ENCODE measurements around the gene MYOT.

MYOT gene

DNA sequence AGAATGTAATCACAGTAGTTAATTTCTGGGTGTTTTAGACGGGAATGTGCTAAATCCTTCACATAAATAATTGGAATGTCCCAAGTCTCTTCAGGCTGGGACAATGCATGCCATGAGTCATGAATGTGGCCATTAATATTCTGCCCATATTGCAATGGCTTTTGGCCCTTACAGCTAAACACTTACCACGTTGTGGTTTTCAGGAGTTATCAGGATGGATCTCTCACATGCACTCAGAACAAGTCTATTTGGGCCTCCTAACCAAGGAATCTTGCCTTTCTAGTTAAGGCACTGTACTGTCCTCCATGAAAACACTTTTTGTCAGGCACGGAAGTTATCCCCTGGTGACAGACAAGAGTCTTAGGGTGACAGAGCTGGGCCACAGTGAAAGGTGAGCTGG is 54.3 kb downstream of the MYOT start:
- no peaks in the 10 kb centered on the region for H3K4me1 ChIP-seq
- no peaks in the 10 kb centered on the region for H3K27me3 ChIP-seq (ENCODE audit: control insufficient read depth, insufficient read depth, low read length)
- TF ChIP-seq, protein P1, sequence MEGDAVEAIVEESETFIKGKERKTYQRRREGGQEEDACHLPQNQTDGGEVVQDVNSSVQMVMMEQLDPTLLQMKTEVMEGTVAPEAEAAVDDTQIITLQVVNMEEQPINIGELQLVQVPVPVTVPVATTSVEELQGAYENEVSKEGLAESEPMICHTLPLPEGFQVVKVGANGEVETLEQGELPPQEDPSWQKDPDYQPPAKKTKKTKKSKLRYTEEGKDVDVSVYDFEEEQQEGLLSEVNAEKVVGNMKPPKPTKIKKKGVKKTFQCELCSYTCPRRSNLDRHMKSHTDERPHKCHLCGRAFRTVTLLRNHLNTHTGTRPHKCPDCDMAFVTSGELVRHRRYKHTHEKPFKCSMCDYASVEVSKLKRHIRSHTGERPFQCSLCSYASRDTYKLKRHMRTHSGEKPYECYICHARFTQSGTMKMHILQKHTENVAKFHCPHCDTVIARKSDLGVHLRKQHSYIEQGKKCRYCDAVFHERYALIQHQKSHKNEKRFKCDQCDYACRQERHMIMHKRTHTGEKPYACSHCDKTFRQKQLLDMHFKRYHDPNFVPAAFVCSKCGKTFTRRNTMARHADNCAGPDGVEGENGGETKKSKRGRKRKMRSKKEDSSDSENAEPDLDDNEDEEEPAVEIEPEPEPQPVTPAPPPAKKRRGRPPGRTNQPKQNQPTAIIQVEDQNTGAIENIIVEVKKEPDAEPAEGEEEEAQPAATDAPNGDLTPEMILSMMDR (IDR thresholded peaks at IDR 0.05) = no peak
- no peaks in the 10 kb centered on the region for H3K79me2 ChIP-seq
- no peak overlapping the region for H3K27ac ChIP-seq
- no peaks in the 10 kb centered on the region for H3K9me3 ChIP-seq (ENCODE audit: control insufficient read depth, low read length)
- no peak overlapping the region for H3K4me3 ChIP-seq (ENCODE audit: low read depth, low read length)
- H3K9ac ChIP-seq = no peak overlapping the region
- H3K4me2 ChIP-seq (ENCODE audit: low read length) = no peak overlapping the region
- H2AFZ ChIP-seq = no peak overlapping the region
- no peaks in the 10 kb centered on the region for H3K36me3 ChIP-seq (ENCODE audit: control insufficient read depth, insufficient read depth, low read length)

DNA sequence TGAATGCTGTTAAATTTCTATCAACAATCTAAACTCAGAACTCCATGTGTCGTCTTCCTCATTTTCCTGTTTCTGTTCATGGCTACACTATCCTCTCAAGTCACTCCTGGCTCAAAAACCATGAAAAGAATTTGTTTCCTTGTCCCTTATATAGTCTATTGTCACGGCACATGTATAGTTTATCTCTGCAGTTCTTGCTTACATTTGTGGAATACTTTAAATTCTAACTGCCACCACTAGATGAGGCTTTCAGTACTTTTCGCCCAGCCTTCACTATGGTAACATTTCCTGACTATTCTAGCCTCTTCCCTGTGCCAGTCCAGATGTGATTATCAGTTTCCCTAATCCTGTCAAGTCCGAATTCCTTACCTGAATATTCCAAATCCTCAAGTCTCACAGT is 56.2 kb downstream of the MYOT start:
- Histone ChIP-seq H3K27me3 (ENCODE audit: control insufficient read depth, insufficient read depth, low read length) (no peaks in the 10 kb centered on the region), H3K4me1 (no peaks in the 10 kb centered on the region), H2AFZ (no peak overlapping the region), H3K9me3 (ENCODE audit: control insufficient read depth, low read length) (no peaks in the 10 kb centered on the region), H3K9ac (no peak overlapping the region), H3K36me3 (ENCODE audit: control insufficient read depth, insufficient read depth, low read length) (no peaks in the 10 kb centered on the region), H3K79me2 (no peaks in the 10 kb centered on the region), H3K4me2 (ENCODE audit: low read length) (no peak overlapping the region), H3K4me3 (ENCODE audit: low read depth, low read length) (no peak overlapping the region), H3K27ac (no peak overlapping the region)
- TF ChIP-seq, protein P1 (IDR thresholded peaks at IDR 0.05) = no peak

DNA sequence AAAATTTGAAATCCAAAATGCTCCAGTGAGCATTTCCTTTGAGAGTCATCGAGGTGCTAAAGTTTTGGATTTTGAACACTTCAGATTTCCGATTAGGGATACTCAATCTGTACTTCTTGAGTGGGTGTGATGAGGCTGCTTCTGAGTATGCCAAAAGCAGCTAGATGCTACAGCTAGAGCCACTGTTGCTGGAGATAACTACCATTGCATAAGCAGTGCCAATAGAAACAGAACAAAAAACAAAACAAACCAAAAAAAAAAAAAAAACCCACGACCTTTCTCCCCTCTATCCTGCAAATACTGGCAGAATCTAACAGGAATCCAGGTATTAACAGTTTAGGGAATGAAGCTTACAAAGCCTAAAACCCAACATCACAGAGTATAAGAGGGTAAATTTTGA is 65.1 kb downstream of the MYOT start:
- peaks cover 9% of the 10 kb centered on the region for H3K4me1 ChIP-seq
- H3K9ac ChIP-seq = no peak overlapping the region
- H3K36me3 ChIP-seq (ENCODE audit: control insufficient read depth, insufficient read depth, low read length) = no peaks in the 10 kb centered on the region
- TF ChIP-seq, protein P1 (IDR thresholded peaks at IDR 0.05) = no peak
- no peak overlapping the region for H3K4me3 ChIP-seq (ENCODE audit: low read depth, low read length)
- H3K27ac ChIP-seq = peak overlapping the region; percentile 26
- H3K27me3 ChIP-seq (ENCODE audit: control insufficient read depth, insufficient read depth, low read length) = no peaks in the 10 kb centered on the region
- no peaks in the 10 kb centered on the region for H3K79me2 ChIP-seq
- no peak overlapping the region for H2AFZ ChIP-seq
- no peaks in the 10 kb centered on the region for H3K9me3 ChIP-seq (ENCODE audit: control insufficient read depth, low read length)
- no peak overlapping the region for H3K4me2 ChIP-seq (ENCODE audit: low read length)

DNA sequence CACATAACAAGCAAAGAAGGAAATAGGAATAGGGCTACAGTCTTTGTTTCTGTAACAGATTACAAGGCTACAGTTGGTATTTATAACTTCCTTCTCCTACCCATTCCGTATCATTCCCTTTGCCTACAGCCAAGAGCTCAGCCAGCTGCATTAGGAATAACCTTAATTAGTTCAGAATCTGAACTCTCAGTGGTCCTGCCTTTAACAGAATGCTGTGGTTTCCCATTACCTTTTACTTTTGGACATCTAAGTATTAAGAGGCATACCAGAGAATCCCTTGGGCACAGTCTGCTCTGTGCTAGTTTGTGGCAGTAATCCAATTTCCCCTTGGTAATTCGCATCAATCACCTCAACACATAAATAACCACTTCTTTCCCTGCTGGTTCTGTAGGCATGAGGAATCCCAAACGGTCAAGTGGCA is 65.8 kb downstream of the MYOT start:
- H3K4me2 ChIP-seq (ENCODE audit: low read length) = no peak overlapping the region
- H3K4me3 ChIP-seq (ENCODE audit: low read depth, low read length) = no peak overlapping the region
- peaks cover 9% of the 10 kb centered on the region for H3K4me1 ChIP-seq
- peak overlapping the region; percentile 26 for H3K27ac ChIP-seq
- no peaks in the 10 kb centered on the region for H3K27me3 ChIP-seq (ENCODE audit: control insufficient read depth, insufficient read depth, low read length)
- H3K36me3 ChIP-seq (ENCODE audit: control insufficient read depth, insufficient read depth, low read length) = no peaks in the 10 kb centered on the region
- no peak overlapping the region for H3K9ac ChIP-seq
- no peak overlapping the region for H2AFZ ChIP-seq
- H3K79me2 ChIP-seq = no peaks in the 10 kb centered on the region
- no peaks in the 10 kb centered on the region for H3K9me3 ChIP-seq (ENCODE audit: control insufficient read depth, low read length)
- TF ChIP-seq, protein P1 (IDR thresholded peaks at IDR 0.05) = no peak

DNA sequence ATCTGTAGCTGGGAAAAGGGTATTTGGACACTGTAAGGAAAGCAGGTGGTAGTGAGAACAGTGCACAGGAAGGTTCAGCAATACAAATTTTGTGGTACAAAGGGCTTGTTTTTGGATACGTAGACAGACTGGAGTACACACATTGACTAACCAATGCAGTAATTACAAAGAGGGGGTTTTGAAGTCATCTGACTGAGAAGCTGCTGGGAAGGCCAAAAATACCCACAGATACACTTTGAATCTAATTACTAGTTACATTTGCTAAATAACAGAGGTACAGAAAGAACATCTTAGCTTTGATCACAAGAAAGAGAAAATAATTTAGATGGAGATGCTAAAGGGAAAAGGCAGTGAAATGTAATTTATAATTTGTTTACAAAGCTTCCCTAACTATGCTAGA is 67.5 kb downstream of the MYOT start:
- peak overlapping the region; percentile 17 for H3K27ac ChIP-seq
- H3K9ac ChIP-seq = no peak overlapping the region
- H3K4me2 ChIP-seq (ENCODE audit: low read length) = no peak overlapping the region

More for the DNA sequence above, 67.5 kb downstream of the MYOT start:
- Histone ChIP-seq H3K4me3 (ENCODE audit: low read depth, low read length) (no peak overlapping the region), H3K27me3 (ENCODE audit: control insufficient read depth, insufficient read depth, low read length) (no peaks in the 10 kb centered on the region), H3K36me3 (ENCODE audit: control insufficient read depth, insufficient read depth, low read length) (no peaks in the 10 kb centered on the region), H2AFZ (no peak overlapping the region), H3K79me2 (no peaks in the 10 kb centered on the region), H3K9me3 (ENCODE audit: control insufficient read depth, low read length) (no peaks in the 10 kb centered on the region), H3K4me1 (peaks cover 9% of the 10 kb centered on the region)
- TF ChIP-seq, protein P1 (IDR thresholded peaks at IDR 0.05) = no peak
